ENCODE data around the gene YJEFN3. TPM values are rescaled to one million over a fixed set of nuclear protein-coding genes. Genes with fewer than 3 reads are reported as not detected.

YJEFN3 gene
- total and polyA plus RNA-seq, 2 donors (not counting 3 experiments of a cell fraction or from before 2014, with no cell fraction given) = 1.9 to 2.1 TPM

- no peaks in the 10 kb centered on the region for H3K36me3 ChIP-seq (ENCODE audit: control insufficient read depth in 2 of 2, extremely low read depth in 1 of 2, insufficient read depth in 2 of 2, low read length in 2 of 2)
- TF ChIP-seq FOS (IDR thresholded peaks at IDR 0.05; ENCODE audit: borderline replicate concordance, insufficient read depth, low read length) = no peak
- no peaks in the 10 kb centered on the region for H3K9me1 ChIP-seq (replicated peaks; ENCODE audit: control insufficient read depth, extremely low read depth, insufficient read depth, low read length)
- H2AFZ ChIP-seq (ENCODE audit: low read depth, low read length) = no peak overlapping the region
- H3K79me2 ChIP-seq (ENCODE audit: control insufficient read depth, insufficient read depth, low read length) = no peaks in the 10 kb centered on the region
- no peaks in the 10 kb centered on the region for H4K20me1 ChIP-seq (replicated peaks; ENCODE audit: control insufficient read depth, extremely low read depth, insufficient read depth, low read length)
- ChIA-PET POLR2A (no interaction called here), CTCF (interaction anchor here (3.2 kb wide), 1 partner anchor 10 kb away, joined by 12 read pairs; no protein-coding TSS in a partner anchor)
- DNase-seq (ENCODE audit: low read depth, low spot score) (no peak), FAIRE-seq (no peak)
- no TSS peak for BruUV-seq (replicated peaks)
- no peaks in the 10 kb centered on the region for H3K4me1 ChIP-seq (ENCODE audit: control insufficient read depth, extremely low read depth, insufficient read depth, low read length)
- H3K9me3 ChIP-seq (replicated peaks; ENCODE audit: control insufficient read depth, insufficient read depth, low read length) = no peaks in the 10 kb centered on the region
- no peak overlapping the region for H3K4me2 ChIP-seq (ENCODE audit: insufficient read depth, low read length)
- no peak overlapping the region for H3K27ac ChIP-seq (ENCODE audit: insufficient read depth, low read depth, low read length)
- peaks cover 16 to 18% of the 10 kb centered on the region in 2 experiments for H3K27me3 ChIP-seq (ENCODE audit: control insufficient read depth in 2 of 2, insufficient read depth in 2 of 2, low read length in 2 of 2)
- H3K4me3 ChIP-seq (replicated peaks in 1 of 3; ENCODE audit: insufficient read depth in 1 of 3, low read depth in 1 of 3, low read length in 3 of 3) = no peak overlapping the region
- dilution Hi-C loops (cut with MboI; ENCODE audit: extremely low pct_ligation_motif_present, low sequenced_read_pairs) = no loop called here
- intact Hi-C loops (cut with micrococcal nuclease) = no loop called here
- no peak overlapping the region for H3K9ac ChIP-seq (replicated peaks; ENCODE audit: extremely low read depth, insufficient read depth, low read length)
Measured at GRCh38 chr19:19543640-19544039, 14.9 kb downstream of the YJEFN3 start.

- CTCF ChIA-PET = interaction anchor here (3.2 kb wide), 1 partner anchor 9 kb away, joined by 12 read pairs; no protein-coding TSS in a partner anchor
- POLR2A ChIA-PET = no interaction called here
Measured at GRCh38 chr19:19544257-19544953, 15.7 kb downstream of the YJEFN3 start.

More at GRCh38 chr19:19544257-19544953, 15.7 kb downstream of the YJEFN3 start:
- H3K27ac ChIP-seq (ENCODE audit: insufficient read depth, low read depth, low read length) = no peak overlapping the region
- no peak for FAIRE-seq
- no peaks in the 10 kb centered on the region for H4K20me1 ChIP-seq (replicated peaks; ENCODE audit: control insufficient read depth, extremely low read depth, insufficient read depth, low read length)
- dilution Hi-C loops (cut with MboI; ENCODE audit: extremely low pct_ligation_motif_present, low sequenced_read_pairs) (no loop called here), intact Hi-C loops (cut with micrococcal nuclease) (no loop called here)
- no peaks in the 10 kb centered on the region for H3K9me3 ChIP-seq (replicated peaks; ENCODE audit: control insufficient read depth, insufficient read depth, low read length)
- no peak for DNase-seq (ENCODE audit: low read depth, low spot score)
- H3K4me2 ChIP-seq (ENCODE audit: insufficient read depth, low read length) = no peak overlapping the region
- no TSS peak for BruUV-seq (replicated peaks)
- no peak overlapping the region for H2AFZ ChIP-seq (ENCODE audit: low read depth, low read length)
- no peak overlapping the region for H3K4me3 ChIP-seq (replicated peaks in 1 of 3; ENCODE audit: insufficient read depth in 1 of 3, low read depth in 1 of 3, low read length in 3 of 3)
- no peak for TF ChIP-seq GATA2 (IDR thresholded peaks at IDR 0.05; ENCODE audit: insufficient read depth, insufficient read length, low read depth, low read length)
- TF ChIP-seq MAX (IDR thresholded peaks at IDR 0.05; ENCODE audit: insufficient read depth, insufficient read length) = no peak
- no peak for TF ChIP-seq JUN (IDR thresholded peaks at IDR 0.05; ENCODE audit: borderline replicate concordance, insufficient read depth, insufficient read length, low read depth)
- TF ChIP-seq FOS (IDR thresholded peaks at IDR 0.05; ENCODE audit: borderline replicate concordance, insufficient read depth, low read length) = no peak
- TF ChIP-seq CTCF (IDR thresholded peaks at IDR 0.05; ENCODE audit: extremely low read depth in 1 of 2, insufficient read depth in 1 of 2, low read depth in 1 of 2, low read length in 2 of 2) = no peak
- no peak for TF ChIP-seq EZH2 (IDR thresholded peaks at IDR 0.05; ENCODE audit: borderline replicate concordance, low read depth, low read length, severe bottlenecking)
- no peak for TF ChIP-seq POLR2A (IDR thresholded peaks at IDR 0.05; ENCODE audit: low read depth, low read length)
- TF ChIP-seq POLR2AphosphoS5 (IDR thresholded peaks at IDR 0.05; ENCODE audit: insufficient read depth, low read depth, low read length) = no peak
- TF ChIP-seq MYC (IDR thresholded peaks at IDR 0.05; ENCODE audit: low read depth, low read length) = no peak
- peaks cover 12% of the 10 kb centered on the region in 2 experiments for H3K27me3 ChIP-seq (ENCODE audit: control insufficient read depth in 2 of 2, insufficient read depth in 2 of 2, low read length in 2 of 2)
- no peaks in the 10 kb centered on the region for H3K79me2 ChIP-seq (ENCODE audit: control insufficient read depth, insufficient read depth, low read length)
- H3K36me3 ChIP-seq (ENCODE audit: control insufficient read depth in 2 of 2, extremely low read depth in 1 of 2, insufficient read depth in 2 of 2, low read length in 2 of 2) = no peaks in the 10 kb centered on the region
- no peaks in the 10 kb centered on the region for H3K9me1 ChIP-seq (replicated peaks; ENCODE audit: control insufficient read depth, extremely low read depth, insufficient read depth, low read length)
- no peak overlapping the region for H3K9ac ChIP-seq (replicated peaks; ENCODE audit: extremely low read depth, insufficient read depth, low read length)
- no peaks in the 10 kb centered on the region for H3K4me1 ChIP-seq (ENCODE audit: control insufficient read depth, extremely low read depth, insufficient read depth, low read length)
